Stomach smooth muscle (tissue), 2 donors: ENCODE results near the gene KAZN.

Experiments
- H3K27ac ChIP-seq: one replicate; pipeline ENCODE4 v1.7.0; 2013; ENCODE audit warnings: mild to moderate bottlenecking, low read length, inconsistent platforms
- H3K27me3 ChIP-seq, 2 donors: one replicate each; pipeline ENCODE4 v1.7.0; 2013; ENCODE audit warnings: low read length in 2 of 2; ENCODE audit not compliant: insufficient read depth in 2 of 2, control insufficient read depth in 1 of 2
- H3K36me3 ChIP-seq, 2 donors: one replicate each; pipeline ENCODE4 v1.7.0; 2013; ENCODE audit warnings: low read length in 2 of 2; ENCODE audit not compliant: control insufficient read depth in 2 of 2, insufficient read depth in 2 of 2
- H3K4me1 ChIP-seq: one replicate; pipeline ENCODE4 v1.7.0; 2013; ENCODE audit warnings: low read length; ENCODE audit not compliant: control insufficient read depth, insufficient read depth
- H3K4me3 ChIP-seq, 2 donors: one replicate each; pipeline ENCODE4 v1.7.0; 2013; ENCODE audit warnings: low read length in 2 of 2
- H3K9ac ChIP-seq, 2 donors: one replicate each; pipeline ENCODE4 v1.7.0; 2013; ENCODE audit warnings: low read length in 2 of 2, mild to moderate bottlenecking in 1 of 2
- H3K9me3 ChIP-seq, 2 donors: one replicate each; pipeline ENCODE4 v1.7.0; 2013; ENCODE audit warnings: low read length in 2 of 2; ENCODE audit not compliant: control insufficient read depth in 2 of 2
- donor health status: healthy.
- donor health status: Pancreatic carcinoma.

Gene KAZN

GRCh38 chr1:14923727-14924452 lies 325.4 kb downstream of the KAZN start:
- no peak overlapping the region for H3K9ac ChIP-seq
- H3K4me1 ChIP-seq = peaks cover 13% of the 10 kb centered on the region
- H3K9me3 ChIP-seq = no peaks in the 10 kb centered on the region
- peaks cover 0 to 3% of the 10 kb centered on the region in 2 donors for H3K27me3 ChIP-seq
- peak overlapping the region in 1 of 2 donors; percentile 75 for H3K4me3 ChIP-seq
- peak overlapping the region; percentile 18 for H3K27ac ChIP-seq
- no peaks in the 10 kb centered on the region for H3K36me3 ChIP-seq

DNA sequence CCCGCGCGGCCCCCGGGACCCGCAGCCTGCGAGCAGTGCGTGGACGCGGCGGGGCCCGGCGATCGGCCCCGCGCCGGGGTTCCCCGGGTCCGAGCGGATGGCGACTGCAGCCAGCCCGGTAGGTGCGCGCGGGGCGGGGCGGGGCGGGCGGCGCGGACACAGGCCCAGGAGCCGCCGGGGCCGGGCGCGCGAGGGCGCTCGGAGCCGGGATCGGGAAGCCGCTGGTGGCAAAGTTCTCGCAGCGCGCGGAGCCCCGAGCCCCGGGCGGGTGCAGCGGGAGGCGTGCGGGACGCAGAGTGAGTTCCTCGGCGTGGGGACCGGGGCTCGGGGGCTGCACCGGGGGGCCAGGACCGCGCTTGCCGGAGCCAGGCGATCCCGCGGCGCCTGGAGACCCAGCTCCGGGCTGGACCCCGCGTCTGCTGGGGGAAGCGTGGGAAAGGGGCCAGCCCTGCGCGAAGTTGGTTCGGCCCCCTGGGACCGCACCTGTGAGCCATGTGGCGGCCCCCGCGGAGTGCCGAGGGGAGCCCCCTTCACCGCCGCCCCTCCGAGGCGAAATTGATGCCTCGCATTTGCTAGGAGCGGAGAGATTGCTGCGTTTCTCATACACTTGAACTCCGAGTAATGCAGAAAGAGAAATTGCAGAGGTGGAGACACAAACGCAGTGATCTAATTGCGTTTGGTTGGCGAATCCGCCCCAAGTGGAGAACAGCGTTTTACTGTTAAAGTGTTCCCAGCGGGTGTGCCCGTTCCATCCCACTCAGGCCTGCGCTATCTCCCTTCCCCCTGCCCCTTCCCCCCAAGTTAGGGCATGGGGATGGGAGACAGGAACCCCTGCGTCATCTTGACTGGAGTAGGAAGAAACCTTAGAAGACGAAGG lies 326.2 kb downstream of the KAZN start:
- peaks cover 16% of the 10 kb centered on the region for H3K4me1 ChIP-seq
- H3K27ac ChIP-seq = no peak overlapping the region
- H3K9me3 ChIP-seq = no peaks in the 10 kb centered on the region
- peak overlapping the region; percentile 33 to 36 for H3K9ac ChIP-seq
- H3K4me3 ChIP-seq = peak overlapping the region; percentile 65 to 75
- peaks cover 0 to 3% of the 10 kb centered on the region in 2 donors for H3K27me3 ChIP-seq
- no peaks in the 10 kb centered on the region for H3K36me3 ChIP-seq

GRCh38 chr1:14925336-14926136 lies 327.1 kb downstream of the KAZN start:
- Histone ChIP-seq H3K4me1 (peaks cover 22% of the 10 kb centered on the region), H3K27ac (no peak overlapping the region), H3K9ac (peak overlapping the region in 1 of 2 donors; percentile 36)

DNA sequence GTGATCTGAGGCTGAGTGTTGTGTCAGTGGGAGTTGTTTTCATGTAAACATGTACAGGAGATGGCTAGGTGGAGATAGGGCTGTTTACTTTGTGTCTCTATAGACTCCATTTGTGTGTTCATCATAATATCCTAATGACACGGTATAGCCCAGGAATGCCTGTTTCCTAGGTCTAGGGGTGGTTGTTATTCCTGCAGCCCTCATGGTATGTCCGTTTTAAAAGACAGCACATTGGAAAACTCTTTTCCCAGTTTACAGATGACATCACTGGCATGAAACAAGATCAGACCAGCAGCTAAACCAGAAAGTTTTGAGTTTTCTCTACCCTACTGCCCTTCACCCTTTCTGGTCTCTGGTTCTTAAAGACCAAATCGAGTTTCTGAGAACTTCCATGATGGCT lies 327.7 kb downstream of the KAZN start:
- Histone ChIP-seq H3K36me3 (no peaks in the 10 kb centered on the region), H3K9ac (no peak overlapping the region), H3K4me1 (peaks cover 22% of the 10 kb centered on the region), H3K9me3 (no peaks in the 10 kb centered on the region), H3K4me3 (no peak overlapping the region), H3K27ac (no peak overlapping the region), H3K27me3 (peaks cover 0 to 3% of the 10 kb centered on the region in 2 donors)

More at GRCh38 chr1:14925336-14926136, 327.1 kb downstream of the KAZN start:
- peaks cover 0 to 3% of the 10 kb centered on the region in 2 donors for H3K27me3 ChIP-seq
- no peaks in the 10 kb centered on the region for H3K36me3 ChIP-seq
- H3K9me3 ChIP-seq = no peaks in the 10 kb centered on the region
- H3K4me3 ChIP-seq = peak overlapping the region; percentile 65 to 75

GRCh38 chr1:14926818-14927575 lies 328.5 kb downstream of the KAZN start:
- Histone ChIP-seq H3K9ac (no peak overlapping the region), H3K36me3 (no peaks in the 10 kb centered on the region), H3K4me3 (no peak overlapping the region), H3K9me3 (no peaks in the 10 kb centered on the region), H3K27ac (no peak overlapping the region), H3K4me1 (peaks cover 22% of the 10 kb centered on the region), H3K27me3 (peaks cover 0 to 3% of the 10 kb centered on the region in 2 donors)

DNA sequence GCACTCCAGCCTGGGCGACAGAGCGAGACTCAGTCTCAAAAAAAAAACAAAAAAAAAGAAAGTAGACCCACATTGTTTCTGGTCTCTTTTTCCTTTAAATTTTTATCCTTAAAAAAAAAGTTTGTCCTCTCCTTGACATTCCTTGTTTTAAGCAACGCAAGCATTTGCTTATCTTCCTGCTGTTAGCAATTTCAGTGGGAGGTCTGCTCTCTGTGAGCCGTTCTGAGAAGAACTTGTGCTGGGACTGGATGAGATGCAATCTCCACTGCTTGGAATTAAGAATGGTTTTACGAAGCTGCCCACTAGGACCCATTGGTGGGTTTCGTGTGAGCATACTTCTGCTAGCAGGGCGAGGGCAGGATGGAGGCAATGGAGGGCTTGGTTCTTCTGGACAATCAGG lies 329.9 kb downstream of the KAZN start:
- Histone ChIP-seq H3K9me3 (no peaks in the 10 kb centered on the region), H3K4me1 (peaks cover 22% of the 10 kb centered on the region), H3K4me3 (no peak overlapping the region), H3K27me3 (peaks cover 0 to 3% of the 10 kb centered on the region in 2 donors), H3K27ac (no peak overlapping the region), H3K36me3 (no peaks in the 10 kb centered on the region), H3K9ac (no peak overlapping the region)

- H3K4me3 ChIP-seq = no peak overlapping the region
- H3K4me1 ChIP-seq = peaks cover 19% of the 10 kb centered on the region
- H3K27ac ChIP-seq = no peak overlapping the region
- H3K27me3 ChIP-seq = peaks cover 0 to 3% of the 10 kb centered on the region in 2 donors
- no peaks in the 10 kb centered on the region for H3K9me3 ChIP-seq
- no peaks in the 10 kb centered on the region for H3K36me3 ChIP-seq
- no peak overlapping the region for H3K9ac ChIP-seq
Measured at GRCh38 chr1:14928886-14929546, 330.5 kb downstream of the KAZN start.

DNA sequence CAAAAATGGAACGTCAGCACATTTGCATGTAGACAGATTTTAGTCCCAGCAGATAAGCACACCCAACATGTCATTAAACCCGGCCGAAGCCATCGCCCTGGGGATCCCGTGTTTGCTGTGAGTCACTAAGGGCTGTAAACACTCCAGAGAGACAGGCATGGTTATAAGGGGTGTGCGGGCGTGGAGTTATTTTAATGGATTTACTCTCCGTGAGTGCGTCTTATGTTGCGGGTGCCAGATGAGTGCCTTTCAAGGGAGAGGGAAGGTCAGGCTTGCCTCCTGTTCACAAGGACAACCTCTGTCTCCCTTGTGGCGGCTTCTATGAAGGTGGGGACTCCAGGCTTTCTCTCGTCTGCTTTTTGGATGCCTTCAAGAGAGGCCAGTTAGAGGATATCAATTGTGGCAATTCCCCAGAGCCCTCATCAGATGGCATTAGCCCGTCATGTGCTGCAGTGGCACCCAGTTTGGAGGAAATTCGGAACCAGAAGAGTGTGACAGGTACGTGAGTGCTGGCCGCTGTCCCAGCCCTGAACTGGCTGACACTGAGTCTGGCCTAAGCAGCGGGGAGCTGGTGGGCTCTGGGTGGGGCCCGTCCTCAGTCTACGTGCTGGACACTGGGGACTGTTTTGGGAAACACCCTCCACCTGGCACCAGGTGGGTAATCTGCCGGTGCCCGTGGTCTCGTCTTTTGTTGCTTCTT lies 331.2 kb downstream of the KAZN start:
- Histone ChIP-seq H3K36me3 (no peaks in the 10 kb centered on the region), H3K9ac (no peak overlapping the region), H3K9me3 (no peaks in the 10 kb centered on the region), H3K27ac (no peak overlapping the region), H3K4me1 (peaks cover 19% of the 10 kb centered on the region), H3K4me3 (no peak overlapping the region), H3K27me3 (peaks cover 2 to 3% of the 10 kb centered on the region in 2 donors)

GRCh38 chr1:14930247-14930965 lies 331.9 kb downstream of the KAZN start:
- Histone ChIP-seq H3K36me3 (no peaks in the 10 kb centered on the region), H3K9me3 (no peaks in the 10 kb centered on the region), H3K9ac (no peak overlapping the region), H3K27ac (no peak overlapping the region), H3K4me3 (no peak overlapping the region), H3K4me1 (peaks cover 12% of the 10 kb centered on the region), H3K27me3 (peaks cover 2 to 3% of the 10 kb centered on the region in 2 donors)
